Esophagus squamous epithelium (tissue), 5 donors: ENCODE data around the gene ARHGEF40. TPM values are rescaled to one million over a fixed set of nuclear protein-coding genes. Genes with fewer than 3 reads are reported as not detected.
A peak's percentile ranks its signal among the peaks of the same experiment; 100 is the strongest.

Experiments used
- DNase-seq: peaks from one replicate; lab custom pipeline; 2025; lab: John Stamatoyannopoulos, UW
- H3K27ac ChIP-seq, 4 donors: fragments of 200-600 bp; sonication (generic); one replicate each; pipeline ENCODE4 v1.5.1; 2016 to 2019; ENCODE audit warnings: mild to moderate bottlenecking in 1 of 4
- H3K27me3 ChIP-seq, 4 donors: fragments of 200-600 bp; sonication (generic); 1 replicate in 3 of 4; 2 replicates in 1 of 4; pipeline versions ENCODE4 v1.5.1 to v1.6.0; 2017 to 2021; ENCODE audit warnings: antibody characterized with exemption in 1 of 4
- H3K36me3 ChIP-seq, 3 donors: fragments of 200-600 bp; sonication (generic); one replicate each; pipeline ENCODE4 v1.5.1; 2016 to 2019
- H3K4me1 ChIP-seq, 3 donors: fragments of 200-600 bp; sonication (generic); one replicate each; pipeline ENCODE4 v1.5.1; 2017 to 2019
- H3K4me3 ChIP-seq, 4 donors: fragments of 200-600 bp; sonication (generic); 1 replicate in 3 of 4; 2 replicates in 1 of 4; pipeline ENCODE4 v1.5.1; 2016 to 2019; ENCODE audit warnings: mild to moderate bottlenecking in 2 of 4, moderate library complexity in 1 of 4
- H3K9me3 ChIP-seq, 3 donors: fragments of 200-600 bp; sonication (generic); one replicate each; pipeline ENCODE4 v1.5.1; 2016 to 2019
- POLR2A ChIP-seq, 4 donors: fragments of 450-650 bp; IDR thresholded peaks; one replicate each; pipeline ENCODE4 v1.6.1; 2017; ENCODE audit warnings: antibody characterized with exemption in 4 of 4, mild to moderate bottlenecking in 4 of 4, moderate library complexity in 3 of 4
- WGBS, 2 donors: methylation state at CpG; one replicate each; pipeline ENCODE4 v1.1.5; 2018; 5-methylcytosine and 5-hydroxymethylcytosine counted together
- intact Hi-C: fragments of 100-400 bp; cut with DNase I; formaldehyde crosslinking; loops from one replicate; pipeline ENCODE4 v1.15.0; 2022
- total RNA-seq, 4 donors: library from RNA; depleted of rRNA; stranded (reverse); fragments of >200 nt; gene quantifications; one replicate each; pipeline ENCODE4 v1.1.0, GENCODE V29; 2016
- TF ChIP-seq, protein P1 (sequence below), 6 experiments: fragments of 450-650 bp in 4 of 6; fragments of 200-600 bp in 2 of 6; sonication (generic) in 2 of 6; IDR thresholded peaks; one replicate each; pipeline ENCODE4 v1.5.1; 2016 to 2019; ENCODE audit warnings: antibody characterized with exemption in 6 of 6, mild to moderate bottlenecking in 4 of 6, moderate library complexity in 4 of 6
- donor health status: DM: yes; HTN: yes; CAD: no.

ARHGEF40 gene
- total RNA-seq, 4 donors from 2014 or later, result 1.3 to 10.3 (median 3.6) TPM

DNA sequence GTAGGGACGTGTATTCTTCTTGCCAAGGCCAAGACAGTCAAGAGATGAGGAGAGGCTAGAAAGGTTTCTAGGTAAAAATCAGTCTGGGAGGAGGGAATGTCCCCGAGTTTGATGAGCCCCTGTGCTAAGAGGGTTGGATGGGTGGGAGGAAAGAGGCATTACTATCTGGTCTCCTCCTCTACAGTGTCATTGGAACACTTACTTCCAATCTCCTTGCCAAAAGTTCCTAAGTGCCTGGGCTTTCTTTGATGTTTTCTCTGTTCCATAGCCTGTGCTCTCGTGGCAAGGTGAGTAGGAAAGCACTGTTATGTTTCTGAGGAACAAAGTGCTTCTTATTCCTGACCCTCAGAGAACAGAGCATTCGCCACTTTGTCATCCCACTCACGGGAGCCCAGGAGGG, 35.4 kb upstream of the ARHGEF40 start, which contains the start of gene RNASE13:
Gene RNASE13 (minus strand): TSS at position 101 of the 400 bp plus-strand sequence. CDS start 519 bp downstream, outside the sequence.
- TF ChIP-seq, protein P1, sequence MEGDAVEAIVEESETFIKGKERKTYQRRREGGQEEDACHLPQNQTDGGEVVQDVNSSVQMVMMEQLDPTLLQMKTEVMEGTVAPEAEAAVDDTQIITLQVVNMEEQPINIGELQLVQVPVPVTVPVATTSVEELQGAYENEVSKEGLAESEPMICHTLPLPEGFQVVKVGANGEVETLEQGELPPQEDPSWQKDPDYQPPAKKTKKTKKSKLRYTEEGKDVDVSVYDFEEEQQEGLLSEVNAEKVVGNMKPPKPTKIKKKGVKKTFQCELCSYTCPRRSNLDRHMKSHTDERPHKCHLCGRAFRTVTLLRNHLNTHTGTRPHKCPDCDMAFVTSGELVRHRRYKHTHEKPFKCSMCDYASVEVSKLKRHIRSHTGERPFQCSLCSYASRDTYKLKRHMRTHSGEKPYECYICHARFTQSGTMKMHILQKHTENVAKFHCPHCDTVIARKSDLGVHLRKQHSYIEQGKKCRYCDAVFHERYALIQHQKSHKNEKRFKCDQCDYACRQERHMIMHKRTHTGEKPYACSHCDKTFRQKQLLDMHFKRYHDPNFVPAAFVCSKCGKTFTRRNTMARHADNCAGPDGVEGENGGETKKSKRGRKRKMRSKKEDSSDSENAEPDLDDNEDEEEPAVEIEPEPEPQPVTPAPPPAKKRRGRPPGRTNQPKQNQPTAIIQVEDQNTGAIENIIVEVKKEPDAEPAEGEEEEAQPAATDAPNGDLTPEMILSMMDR (IDR thresholded peaks at IDR 0.05), result no peak
- TF ChIP-seq POLR2A (IDR thresholded peaks at IDR 0.05), result no peak
- Histone ChIP-seq H3K4me3 (no peak within 1 kb of the TSS), H3K36me3 (no peaks in the 10 kb centered on the region), H3K9me3 (no peaks in the 10 kb centered on the region), H3K27me3 (no peaks in the 10 kb centered on the region), H3K4me1 (peaks cover 16 to 35% (median 16%) of the 10 kb centered on the region in 3 donors), H3K27ac (no peak within 1 kb of the TSS)
- 66 to 84% methylated on average over 4 to 5 of the region's 5 CpGs for WGBS, 2 donors
- no peak for DNase-seq
- intact Hi-C loops, result no loop called here

DNA sequence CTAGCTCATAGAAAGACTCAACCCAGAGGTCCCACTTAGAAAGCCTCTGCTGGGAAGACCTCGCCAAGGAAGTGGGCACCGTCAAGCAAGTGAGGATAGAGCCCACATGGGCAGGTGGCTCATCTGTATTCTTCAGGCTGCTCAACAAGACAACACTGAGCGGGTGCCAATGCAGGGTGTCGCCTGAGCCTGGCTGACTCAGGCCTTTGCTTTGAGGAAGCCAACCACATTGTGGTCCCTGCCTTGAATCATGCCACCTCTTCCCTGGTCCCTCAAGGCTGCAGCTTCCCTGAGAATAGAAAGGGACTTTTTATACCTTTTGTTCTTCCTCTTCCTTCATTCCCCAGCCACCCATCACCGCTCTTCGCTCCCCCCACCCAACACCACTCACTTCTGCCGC, 33.4 kb upstream of the ARHGEF40 start:
- Histone ChIP-seq H3K9me3 (no peaks in the 10 kb centered on the region), H3K27ac (peak overlapping the region in 3 of 4 donors; percentile 16 to 84 (median 37)), H3K4me3 (no peak overlapping the region), H3K4me1 (peaks cover 24 to 56% (median 24%) of the 10 kb centered on the region in 3 donors), H3K36me3 (no peaks in the 10 kb centered on the region), H3K27me3 (no peaks in the 10 kb centered on the region)
- no peak for DNase-seq
- 69 to 82% methylated on average over 7 of the region's 7 CpGs for WGBS, 2 donors
- TF ChIP-seq POLR2A (IDR thresholded peaks at IDR 0.05), result no peak
- TF ChIP-seq, protein P1 (IDR thresholded peaks at IDR 0.05), result no peak
- intact Hi-C loops, result no loop called here

DNA sequence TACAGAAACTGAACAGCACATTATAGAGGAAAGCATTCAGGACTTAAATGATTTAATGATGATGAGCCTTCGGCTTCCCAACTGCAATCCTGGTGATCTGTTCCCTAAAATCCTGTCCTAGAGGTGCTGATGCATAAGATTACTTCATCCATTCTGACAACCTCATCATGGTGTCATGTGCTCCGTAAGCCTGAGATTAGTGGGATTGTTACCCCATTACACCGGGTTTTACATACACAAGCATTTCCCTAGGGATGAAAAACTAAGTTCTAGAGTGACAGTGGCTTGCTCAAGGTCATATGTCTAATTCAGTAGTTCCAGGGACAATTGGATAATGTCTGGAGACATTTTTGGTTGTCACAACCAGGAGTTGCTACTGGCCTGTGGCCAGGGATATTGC, 32.9 kb upstream of the ARHGEF40 start:
- Histone ChIP-seq H3K36me3 (no peaks in the 10 kb centered on the region), H3K4me3 (no peak overlapping the region), H3K9me3 (no peaks in the 10 kb centered on the region), H3K4me1 (peaks cover 24 to 60% (median 24%) of the 10 kb centered on the region in 3 donors), H3K27me3 (no peaks in the 10 kb centered on the region), H3K27ac (peak overlapping the region in 3 of 4 donors; percentile 16 to 84 (median 37))
- WGBS, 2 donors, result 68 to 81% methylated on average over 3 of the region's 3 CpGs
- intact Hi-C loops, result no loop called here
- DNase-seq, result no peak
- TF ChIP-seq, protein P1 (IDR thresholded peaks at IDR 0.05), result no peak
- no peak for TF ChIP-seq POLR2A (IDR thresholded peaks at IDR 0.05)

GRCh38 chr14:21038441-21039422, 31.4 kb upstream of the ARHGEF40 start:
- no peak for DNase-seq
- TF ChIP-seq, protein P1 (IDR thresholded peaks at IDR 0.05), result no peak
- TF ChIP-seq POLR2A (IDR thresholded peaks at IDR 0.05), result peak in 1 of 4 donors; percentile 28
- WGBS, 2 donors, result 18 to 20% methylated on average over 9 to 10 of the region's 10 CpGs
- no peaks in the 10 kb centered on the region for H3K27me3 ChIP-seq
- H3K4me3 ChIP-seq, result peak overlapping the region in 2 of 4 donors; percentile 7 to 29
- intact Hi-C loops, result no loop called here
- peaks cover 27 to 68% (median 34%) of the 10 kb centered on the region in 3 donors for H3K4me1 ChIP-seq
- no peaks in the 10 kb centered on the region for H3K36me3 ChIP-seq
- no peaks in the 10 kb centered on the region for H3K9me3 ChIP-seq
- peak overlapping the region; percentile 53 to 84 (median 82) for H3K27ac ChIP-seq
